Neuronal stem cell (in vitro differentiated cells): ENCODE measurements around the gene ZNF189.

Experiments
- DNase-seq: peaks from one replicate; pipeline ENCODE4 v3.0.0-alpha.2; 2013; ENCODE audit warnings: low spot score
- H2AFZ ChIP-seq: one replicate; pipeline ENCODE4 v1.6.1; 2013; ENCODE audit warnings: mild to moderate bottlenecking, low read length, inconsistent platforms
- H2AK5ac ChIP-seq: 2 replicates; pipeline ENCODE4 v1.6.1; 2013; ENCODE audit warnings: low read depth, mild to moderate bottlenecking, inconsistent platforms, low read length, moderate library complexity, mixed read lengths
- H2BK120ac ChIP-seq: 2 replicates; pipeline ENCODE4 v1.6.1; 2013; ENCODE audit warnings: low read depth, mild to moderate bottlenecking, inconsistent platforms, low read length, moderate library complexity, mixed read lengths
- H2BK12ac ChIP-seq: one replicate; pipeline ENCODE4 v1.6.1; 2013; ENCODE audit warnings: low read length, inconsistent platforms
- H2BK15ac ChIP-seq: 2 replicates; pipeline ENCODE4 v1.6.1; 2013; ENCODE audit warnings: mild to moderate bottlenecking, low read length, inconsistent platforms, mixed read lengths
- H2BK5ac ChIP-seq: one replicate; pipeline ENCODE4 v1.6.1; 2013; ENCODE audit warnings: inconsistent platforms, mild to moderate bottlenecking, low read length, moderate library complexity
- H3K14ac ChIP-seq: one replicate; pipeline ENCODE4 v1.6.1; 2013; ENCODE audit warnings: low read length, inconsistent platforms
- H3K18ac ChIP-seq: 2 replicates; pipeline ENCODE4 v1.6.1; 2013; ENCODE audit warnings: low read length, inconsistent platforms
- H3K23ac ChIP-seq: 2 replicates; pipeline ENCODE4 v1.6.1; 2013; ENCODE audit warnings: low read depth, mild to moderate bottlenecking, mixed read lengths, low read length, inconsistent platforms; ENCODE audit not compliant: poor library complexity
- H3K27ac ChIP-seq: replicated peaks from 3 replicates; pipeline ENCODE4 v1.5.1; 2013; ENCODE audit warnings: low read length, inconsistent platforms
- H3K27me3 ChIP-seq, 3 experiments: 2 replicates each; pipeline ENCODE4 v1.6.1; 2013; ENCODE audit warnings: low read length in 3 of 3, mild to moderate bottlenecking in 2 of 3, inconsistent platforms in 1 of 3, low read depth in 1 of 3, mixed read lengths in 1 of 3, moderate library complexity in 1 of 3; ENCODE audit not compliant: control insufficient read depth in 3 of 3, insufficient read depth in 3 of 3
- H3K36me3 ChIP-seq, 2 donors: replicated peaks in 1 of 2; 2 replicates each; pipeline ENCODE4 v1.6.1; 2013; ENCODE audit warnings: low read length in 2 of 2; ENCODE audit not compliant: control insufficient read depth in 2 of 2, insufficient read depth in 2 of 2
- H3K4ac ChIP-seq: 2 replicates; pipeline ENCODE4 v1.6.1; 2013; ENCODE audit warnings: inconsistent platforms, mild to moderate bottlenecking, low read length, moderate library complexity
- H3K4me1 ChIP-seq, 2 donors: 1 replicate in 1 of 2; 2 replicates in 1 of 2; pipeline ENCODE4 v1.6.1; 2013; ENCODE audit warnings: low read length in 2 of 2, low read depth in 1 of 2; ENCODE audit not compliant: control insufficient read depth in 2 of 2, insufficient read depth in 1 of 2
- H3K4me2 ChIP-seq: one replicate; pipeline ENCODE4 v1.6.1; 2013; ENCODE audit warnings: mild to moderate bottlenecking, low read length, inconsistent platforms; ENCODE audit not compliant: insufficient read depth, poor library complexity, severe bottlenecking
- H3K4me3 ChIP-seq, 2 donors: 2 replicates each; pipeline ENCODE4 v1.5.1; 2013; ENCODE audit warnings: low read length in 2 of 2, mild to moderate bottlenecking in 2 of 2, inconsistent platforms in 1 of 2, moderate library complexity in 1 of 2
- H3K79me1 ChIP-seq: one replicate; pipeline ENCODE4 v1.6.1; 2013; ENCODE audit warnings: low read depth, mild to moderate bottlenecking, inconsistent platforms, low read length, moderate library complexity
- H3K9ac ChIP-seq: one replicate; pipeline ENCODE4 v1.6.1; 2013; ENCODE audit warnings: mild to moderate bottlenecking, low read depth, low read length, inconsistent platforms; ENCODE audit not compliant: poor library complexity
- H3K9me3 ChIP-seq, 2 donors: replicated peaks in 1 of 2; 2 replicates each; pipeline versions ENCODE3 to v1.6.1; 2013; ENCODE audit warnings: low read length in 2 of 2, mild to moderate bottlenecking in 2 of 2, inconsistent platforms in 1 of 2, low read depth in 1 of 2, mixed read lengths in 1 of 2, moderate library complexity in 1 of 2; ENCODE audit not compliant: control insufficient read depth in 2 of 2, insufficient read depth in 1 of 2
- H4K8ac ChIP-seq: one replicate; pipeline ENCODE4 v1.6.1; 2013; ENCODE audit warnings: low read depth, mild to moderate bottlenecking, inconsistent platforms, low read length, moderate library complexity
- H4K91ac ChIP-seq: one replicate; pipeline ENCODE4 v1.6.1; 2013; ENCODE audit warnings: low read length, low read depth, mild to moderate bottlenecking, inconsistent platforms; ENCODE audit not compliant: poor library complexity
- WGBS, 2 donors: extraction: QIAGEN DNeasy Blood & Tissue Kit; methylation state at CpG; one replicate each; pipeline ENCODE4 v1.1.7; 2013; ENCODE audit warnings: missing lambda C conversion rate in 2 of 2, mixed read lengths in 1 of 2; ENCODE audit not compliant: insufficient read length in 2 of 2, insufficient replicate concordance in 1 of 2; ENCODE audit errors: extremely low coverage in 2 of 2; 5-methylcytosine and 5-hydroxymethylcytosine counted together

The ZNF189 gene

DNA sequence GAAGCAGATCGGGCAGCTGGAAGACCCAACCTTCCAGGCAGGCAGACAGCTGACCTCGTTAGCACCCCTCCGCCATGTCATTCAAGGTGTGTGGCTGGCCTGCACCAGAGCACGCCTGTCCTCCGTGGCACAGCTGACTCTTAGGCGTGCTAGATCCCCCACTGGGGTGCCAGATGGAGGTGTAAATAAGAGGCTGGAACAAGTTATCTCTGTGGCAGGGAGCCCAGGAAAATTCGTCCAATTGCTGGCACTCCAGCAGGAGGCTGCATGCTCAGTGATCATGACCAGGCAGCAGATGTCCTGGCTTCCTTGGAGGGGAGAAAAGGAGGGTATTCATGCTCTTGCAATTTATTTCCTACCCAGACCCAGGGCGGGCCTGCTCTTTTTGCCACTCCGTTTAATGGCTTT, 44.7 kb downstream of the ZNF189 start:
- no peak overlapping the region for H3K27ac ChIP-seq
- no CpG with 5 or more reads among the region's 9 CpGs for WGBS, 2 donors
- H3K14ac ChIP-seq, result no peak overlapping the region
- H2BK120ac ChIP-seq, result no peak overlapping the region
- H3K9ac ChIP-seq, result no peak overlapping the region
- no peak overlapping the region for H4K8ac ChIP-seq
- H2AFZ ChIP-seq, result no peak overlapping the region
- H3K18ac ChIP-seq, result no peak overlapping the region
- H3K4me2 ChIP-seq, result no peak overlapping the region
- no peak overlapping the region for H2BK12ac ChIP-seq
- peaks cover 0 to 18% (median 0%) of the 10 kb centered on the region in 3 experiments for H3K27me3 ChIP-seq
- H2AK5ac ChIP-seq, result no peak overlapping the region
- H3K4me1 ChIP-seq, result peaks cover 0 to 4% of the 10 kb centered on the region in 2 donors
- H4K91ac ChIP-seq, result no peak overlapping the region
- H3K9me3 ChIP-seq, result no peaks in the 10 kb centered on the region
- no peak overlapping the region for H3K23ac ChIP-seq
- no peak overlapping the region for H3K4me3 ChIP-seq
- no peaks in the 10 kb centered on the region for H3K79me1 ChIP-seq
- no peak overlapping the region for H3K4ac ChIP-seq
- H3K36me3 ChIP-seq, result no peaks in the 10 kb centered on the region
- no peak overlapping the region for H2BK5ac ChIP-seq
- H2BK15ac ChIP-seq, result no peak overlapping the region
- no peak for DNase-seq

GRCh38 chr9:101445353-101446029, 46.8 kb downstream of the ZNF189 start:
- H3K9me3 ChIP-seq, result no peaks in the 10 kb centered on the region
- no peak overlapping the region for H3K14ac ChIP-seq
- no peak overlapping the region for H2BK5ac ChIP-seq
- peaks cover 0 to 14% (median 0%) of the 10 kb centered on the region in 3 experiments for H3K27me3 ChIP-seq
- H4K91ac ChIP-seq, result no peak overlapping the region
- no peak overlapping the region for H4K8ac ChIP-seq
- H3K4ac ChIP-seq, result no peak overlapping the region
- H3K36me3 ChIP-seq, result no peaks in the 10 kb centered on the region
- no peak overlapping the region for H3K18ac ChIP-seq
- H3K4me1 ChIP-seq, result peaks cover 0 to 4% of the 10 kb centered on the region in 2 donors
- no peak overlapping the region for H2AK5ac ChIP-seq
- no peak overlapping the region for H2BK15ac ChIP-seq
- no peak overlapping the region for H3K4me2 ChIP-seq
- WGBS, 2 donors, result no CpG with 5 or more reads among the region's 5 CpGs
- no peak overlapping the region for H2BK120ac ChIP-seq
- no peak overlapping the region for H3K27ac ChIP-seq
- no peak overlapping the region for H3K9ac ChIP-seq
- no peak overlapping the region for H3K23ac ChIP-seq
- peak overlapping the region; percentile 39 for H2AFZ ChIP-seq
- no peaks in the 10 kb centered on the region for H3K79me1 ChIP-seq
- H2BK12ac ChIP-seq, result no peak overlapping the region
- DNase-seq, result no peak
- no peak overlapping the region for H3K4me3 ChIP-seq

- no peak overlapping the region for H3K4ac ChIP-seq
- H3K4me2 ChIP-seq, result no peak overlapping the region
- no peak overlapping the region for H3K23ac ChIP-seq
- H3K14ac ChIP-seq, result no peak overlapping the region
- no peak overlapping the region for H3K18ac ChIP-seq
- H4K91ac ChIP-seq, result no peak overlapping the region
- H3K4me1 ChIP-seq, result peaks cover 0 to 4% of the 10 kb centered on the region in 2 donors
- H3K27me3 ChIP-seq, result peaks cover 0 to 14% (median 0%) of the 10 kb centered on the region in 3 experiments
- H2AK5ac ChIP-seq, result no peak overlapping the region
- H4K8ac ChIP-seq, result no peak overlapping the region
- no peak overlapping the region for H2BK15ac ChIP-seq
- no peak overlapping the region for H2BK120ac ChIP-seq
- no peak for DNase-seq
- H3K9ac ChIP-seq, result no peak overlapping the region
- no peak overlapping the region for H3K4me3 ChIP-seq
- H3K36me3 ChIP-seq, result no peaks in the 10 kb centered on the region
- H2BK12ac ChIP-seq, result no peak overlapping the region
- no peak overlapping the region for H2BK5ac ChIP-seq
- H3K9me3 ChIP-seq, result no peaks in the 10 kb centered on the region
- no peaks in the 10 kb centered on the region for H3K79me1 ChIP-seq
- no peak overlapping the region for H3K27ac ChIP-seq
- no peak overlapping the region for H2AFZ ChIP-seq
Measured at GRCh38 chr9:101446732-101447131, 48.1 kb downstream of the ZNF189 start.

DNA sequence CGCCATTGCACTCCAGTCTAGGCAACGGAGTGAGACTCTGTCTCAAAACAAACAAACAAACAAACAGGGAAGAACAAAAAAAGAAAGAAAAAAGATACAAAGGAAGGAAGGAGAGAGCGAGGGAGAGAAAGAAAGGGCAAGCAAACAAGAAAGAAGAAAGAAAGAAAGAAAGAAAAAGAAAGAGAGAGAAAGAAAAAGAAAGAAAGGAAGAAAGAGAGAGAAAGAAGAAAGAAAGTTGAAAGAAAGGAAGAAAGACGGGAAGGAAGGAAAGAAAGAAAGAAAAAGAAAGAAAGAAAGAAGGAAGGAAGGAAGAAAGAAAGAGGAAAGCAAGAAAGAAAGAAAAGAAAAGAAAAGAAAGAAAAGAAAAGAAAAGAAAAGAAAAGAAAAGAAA, 50.0 kb downstream of the ZNF189 start:
- Histone ChIP-seq H4K91ac (no peak overlapping the region), H3K4ac (no peak overlapping the region), H2BK5ac (no peak overlapping the region), H3K79me1 (no peaks in the 10 kb centered on the region), H4K8ac (no peak overlapping the region), H2BK15ac (no peak overlapping the region), H2BK120ac (no peak overlapping the region), H3K4me1 (no peaks in the 10 kb centered on the region), H3K36me3 (no peaks in the 10 kb centered on the region), H3K4me3 (no peak overlapping the region), H2AFZ (no peak overlapping the region), H3K4me2 (no peak overlapping the region), H2AK5ac (no peak overlapping the region), H2BK12ac (no peak overlapping the region), H3K14ac (no peak overlapping the region), H3K18ac (no peak overlapping the region), H3K9ac (no peak overlapping the region), H3K23ac (no peak overlapping the region), H3K9me3 (no peaks in the 10 kb centered on the region), H3K27me3 (peaks cover 0 to 14% (median 0%) of the 10 kb centered on the region in 3 experiments), H3K27ac (no peak overlapping the region)
- WGBS, 2 donors, result no CpG with 5 or more reads among the region's 4 CpGs
- DNase-seq, result no peak
